GM12873 (cell line): ENCODE measurements around the gene CDK18.

Experiments used
- TF ChIP-seq, protein P1 (sequence below): IDR thresholded peaks from 2 replicates; pipeline ENCODE4 v1.5.1; 2012; ENCODE audit warnings: low read depth, mild to moderate bottlenecking, moderate library complexity, low read length, control low read depth; ENCODE audit not compliant: insufficient read depth; ENCODE audit errors: missing control alignments

CDK18 gene

DNA sequence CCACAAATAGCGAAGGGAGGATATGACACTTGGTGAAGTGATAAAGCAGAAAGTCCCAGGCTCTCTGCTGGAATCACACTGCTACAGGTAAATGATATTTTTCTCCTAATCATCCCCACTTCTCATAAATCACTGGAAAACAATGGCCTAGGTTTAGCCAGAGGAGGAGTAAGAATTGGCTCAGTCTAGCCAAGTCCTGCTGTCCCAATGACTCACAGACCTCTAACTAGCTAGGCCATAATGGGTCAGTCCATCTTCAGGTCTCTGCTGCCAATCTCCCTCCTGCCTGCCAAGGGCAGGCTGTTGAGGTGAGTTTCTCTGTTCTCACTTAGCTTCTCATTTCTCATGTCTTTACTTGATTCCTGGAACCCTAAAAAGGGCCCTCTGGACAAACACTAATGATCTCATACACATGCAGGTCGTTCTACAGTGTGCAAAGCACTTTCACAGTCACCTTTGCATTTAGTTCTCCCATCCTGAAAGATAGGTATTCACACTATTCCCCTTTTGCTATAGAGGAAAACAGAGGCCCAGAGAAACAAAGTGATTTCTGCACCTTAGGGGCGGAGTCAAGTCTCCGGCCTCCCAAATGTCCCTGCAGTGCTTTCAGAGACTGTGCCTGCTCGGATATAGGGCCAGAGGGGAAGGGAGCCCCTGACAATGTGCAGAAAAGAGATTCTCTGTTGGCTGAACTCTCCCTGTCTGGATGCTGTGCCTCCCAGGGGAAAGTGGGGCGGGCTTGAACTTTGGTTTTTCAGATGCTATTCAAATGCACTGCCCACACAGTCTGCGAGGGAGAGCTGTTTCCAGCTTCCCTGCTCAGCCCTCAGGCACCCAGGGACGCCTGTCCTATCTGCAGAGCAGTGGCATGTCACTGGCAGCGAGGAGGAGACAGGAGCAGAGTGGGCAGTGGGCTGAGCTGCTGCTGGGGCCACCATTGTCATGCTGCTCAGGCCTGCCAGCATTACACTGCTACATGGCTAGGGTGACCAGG lies 3.9 kb upstream of the CDK18 start:
- TF ChIP-seq, protein P1, sequence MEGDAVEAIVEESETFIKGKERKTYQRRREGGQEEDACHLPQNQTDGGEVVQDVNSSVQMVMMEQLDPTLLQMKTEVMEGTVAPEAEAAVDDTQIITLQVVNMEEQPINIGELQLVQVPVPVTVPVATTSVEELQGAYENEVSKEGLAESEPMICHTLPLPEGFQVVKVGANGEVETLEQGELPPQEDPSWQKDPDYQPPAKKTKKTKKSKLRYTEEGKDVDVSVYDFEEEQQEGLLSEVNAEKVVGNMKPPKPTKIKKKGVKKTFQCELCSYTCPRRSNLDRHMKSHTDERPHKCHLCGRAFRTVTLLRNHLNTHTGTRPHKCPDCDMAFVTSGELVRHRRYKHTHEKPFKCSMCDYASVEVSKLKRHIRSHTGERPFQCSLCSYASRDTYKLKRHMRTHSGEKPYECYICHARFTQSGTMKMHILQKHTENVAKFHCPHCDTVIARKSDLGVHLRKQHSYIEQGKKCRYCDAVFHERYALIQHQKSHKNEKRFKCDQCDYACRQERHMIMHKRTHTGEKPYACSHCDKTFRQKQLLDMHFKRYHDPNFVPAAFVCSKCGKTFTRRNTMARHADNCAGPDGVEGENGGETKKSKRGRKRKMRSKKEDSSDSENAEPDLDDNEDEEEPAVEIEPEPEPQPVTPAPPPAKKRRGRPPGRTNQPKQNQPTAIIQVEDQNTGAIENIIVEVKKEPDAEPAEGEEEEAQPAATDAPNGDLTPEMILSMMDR, result no peak

DNA sequence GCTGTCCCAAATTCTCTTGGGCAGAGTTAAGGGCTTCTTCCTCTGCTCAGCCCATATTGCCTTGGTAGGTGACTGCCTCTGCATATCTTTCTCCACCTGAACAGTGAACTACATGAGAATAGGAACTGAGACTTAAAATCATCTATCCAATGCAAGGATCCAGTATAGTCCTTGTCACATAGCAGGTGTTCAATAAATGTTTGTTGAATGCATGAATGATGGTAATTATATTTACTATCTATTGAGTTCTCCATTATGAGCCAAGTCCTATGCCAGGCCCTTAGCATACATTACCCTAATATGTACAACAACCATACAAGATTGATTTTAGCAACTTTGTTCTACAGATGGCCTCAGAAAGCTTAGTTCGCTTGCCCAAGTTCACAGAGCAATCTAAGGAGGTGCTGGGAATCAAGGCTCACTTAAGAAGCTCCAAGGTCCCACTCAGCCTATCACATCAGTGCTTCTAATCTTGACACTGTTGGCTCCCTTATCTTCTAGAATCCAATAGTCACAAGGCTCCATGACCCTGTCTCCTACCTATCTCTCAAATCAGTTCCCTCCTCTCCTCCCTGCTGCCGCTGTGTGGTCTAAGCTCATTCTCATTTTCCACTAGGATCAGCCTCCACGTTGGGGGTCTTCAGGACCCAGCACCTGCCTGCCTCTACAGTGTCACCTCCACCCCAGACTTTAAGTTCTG lies 2.2 kb upstream of the CDK18 start:
- TF ChIP-seq, protein P1, result no peak

DNA sequence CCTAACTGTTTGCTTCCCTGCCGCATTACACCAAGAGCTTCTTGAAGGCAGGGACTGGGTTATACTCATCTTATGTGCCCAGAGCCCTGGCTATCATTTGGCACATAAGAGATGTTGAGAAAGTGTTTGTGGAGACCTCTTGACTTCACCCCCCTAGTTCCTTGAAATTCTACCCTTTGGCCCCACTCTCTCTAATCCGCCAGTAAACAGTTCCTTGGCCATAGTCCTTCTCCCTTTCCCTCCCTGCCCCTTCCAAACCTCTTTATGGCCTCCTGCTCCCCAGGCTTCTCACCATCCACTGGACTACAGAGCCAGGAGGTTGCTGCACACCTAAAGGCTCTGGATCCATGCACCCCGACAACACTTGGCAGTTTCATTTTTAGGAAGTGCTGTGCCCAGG lies 1.5 kb upstream of the CDK18 start:
- TF ChIP-seq, protein P1, result no peak

DNA sequence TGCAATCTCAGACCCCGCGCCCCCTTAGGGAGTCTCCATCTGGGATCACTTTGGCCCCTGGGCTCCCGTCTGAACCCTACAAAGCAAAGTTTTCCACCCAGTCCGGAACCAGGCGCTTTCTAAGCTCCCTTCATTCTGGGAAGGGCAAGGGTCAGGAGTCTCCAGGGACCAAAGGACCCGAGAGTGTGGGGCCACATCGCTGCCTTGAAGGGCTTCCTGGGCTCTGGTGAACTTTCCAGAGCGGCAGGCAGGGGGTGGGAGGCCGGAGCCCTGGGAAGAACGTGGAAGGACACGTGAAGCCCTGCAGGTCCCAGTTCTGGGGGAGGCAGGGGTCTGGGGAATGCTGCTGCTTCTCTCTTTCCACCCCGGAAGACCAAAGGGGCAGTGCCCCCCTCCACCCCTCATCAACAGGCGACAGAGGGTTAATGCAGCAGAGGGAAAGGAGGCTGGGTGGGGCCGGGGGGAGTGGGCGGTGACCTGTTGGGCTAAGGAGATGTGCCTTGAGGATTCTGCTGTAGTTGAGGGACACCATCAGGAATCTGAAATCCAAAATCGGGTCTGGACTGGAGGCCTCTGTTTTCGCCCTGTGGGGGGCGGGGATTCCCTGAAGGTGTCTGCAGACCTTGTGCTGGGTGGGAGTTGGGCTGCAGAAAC lies 734 bp downstream of the CDK18 start:
- TF ChIP-seq, protein P1, result no peak

DNA sequence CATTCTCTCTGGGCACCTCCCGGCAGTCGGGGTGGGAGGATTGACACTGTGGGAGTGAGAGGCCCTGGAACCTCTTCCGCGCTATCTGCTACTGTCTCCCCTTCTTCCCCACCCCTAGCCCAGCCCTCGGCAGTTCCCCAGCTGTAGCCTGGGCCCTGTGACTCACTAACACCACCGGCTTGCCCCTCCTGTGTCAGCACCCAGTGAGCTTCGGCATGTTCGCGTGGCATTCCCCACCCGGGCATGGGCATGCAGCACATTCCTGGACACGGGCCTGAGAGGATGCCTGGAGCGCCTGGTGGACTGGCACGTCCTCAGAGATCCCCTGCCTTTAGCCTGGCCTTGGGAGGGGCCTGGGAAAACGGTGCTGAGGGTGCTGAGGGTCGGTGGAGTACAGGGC lies 1.3 kb downstream of the CDK18 start:
- TF ChIP-seq, protein P1, result no peak

DNA sequence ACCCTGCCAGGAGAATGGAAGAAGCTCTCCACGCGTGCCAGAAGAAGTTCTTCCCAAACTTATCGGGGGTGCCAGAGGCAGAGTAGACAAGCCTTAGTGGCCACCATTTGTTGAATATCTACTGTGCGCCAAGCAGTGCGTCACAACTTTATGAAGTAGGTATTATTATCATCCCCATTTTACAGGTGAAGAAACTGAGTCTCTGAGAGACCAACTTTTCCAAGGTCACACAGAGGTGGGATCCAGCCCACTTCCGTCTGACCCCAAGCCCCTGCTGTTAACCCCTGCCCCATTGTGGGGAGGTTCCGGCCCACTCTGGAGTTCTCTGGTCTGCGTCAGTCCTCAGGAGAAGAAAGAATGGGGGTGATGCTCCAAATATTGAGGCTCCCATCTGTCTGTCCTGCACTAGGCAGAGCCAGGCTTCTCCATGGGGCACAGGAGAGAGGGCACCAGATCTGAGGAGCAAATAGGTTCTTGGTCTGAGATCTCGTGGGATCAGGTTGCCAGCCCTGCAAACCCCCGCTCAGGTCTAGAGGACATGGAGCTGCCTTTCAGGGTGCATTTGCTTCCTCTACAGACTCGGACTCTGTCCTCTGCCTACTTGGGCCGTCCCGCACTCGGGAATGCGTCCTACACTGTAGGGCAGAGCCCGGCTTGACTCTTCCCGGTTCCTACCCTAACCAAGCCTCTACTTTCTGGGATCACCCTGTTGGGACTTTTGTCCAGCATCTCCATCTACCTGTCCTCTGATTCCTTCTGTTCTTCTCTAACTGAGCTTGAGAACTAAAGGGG lies 2.1 kb downstream of the CDK18 start:
- TF ChIP-seq, protein P1, result no peak

DNA sequence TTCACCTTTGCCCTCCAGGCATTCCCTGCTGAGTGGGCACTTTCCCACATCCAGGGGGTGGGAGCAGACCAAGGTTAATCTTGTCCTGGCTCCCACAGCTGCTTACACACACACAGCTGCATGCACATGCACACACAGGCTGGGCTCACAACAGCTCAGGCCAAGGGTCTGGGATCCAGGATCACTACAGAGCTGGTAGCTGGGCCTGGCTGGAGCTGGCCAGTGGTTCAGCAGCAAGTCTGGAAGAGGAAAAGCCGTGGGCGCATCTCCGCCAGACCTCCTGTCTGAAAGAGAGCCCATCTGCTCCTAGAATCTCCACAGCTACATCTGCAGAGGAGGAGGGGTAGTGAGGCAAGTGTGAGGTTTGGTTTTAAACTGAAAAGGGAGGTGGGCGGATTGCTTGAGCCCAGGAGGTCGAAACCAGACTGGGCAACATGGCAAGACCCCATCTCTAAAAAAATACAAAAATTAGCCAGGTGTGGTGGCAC lies 3.8 kb downstream of the CDK18 start:
- TF ChIP-seq, protein P1, result no peak
